HepG2 (cell line): ENCODE data around the gene HSD11B2. TPM values are rescaled to one million over a fixed set of nuclear protein-coding genes. Genes with fewer than 3 reads are reported as not detected.

Experiments used
- ARID5B ChIP-seq: IDR thresholded peaks from 2 replicates; pipeline ENCODE4 v1.4.0; 2020; ENCODE audit warnings: mild to moderate bottlenecking, missing genetic modification reagents
- DBP ChIP-seq: sonication (generic); formaldehyde crosslinking; IDR thresholded peaks from 2 replicates; pipeline ENCODE4 v1.4.0; 2020; ENCODE audit warnings: missing genetic modification reagents; ENCODE audit errors: not compliant biosample characterization
- GLI4 ChIP-seq: sonication (generic); formaldehyde crosslinking; IDR thresholded peaks from 2 replicates; pipeline ENCODE4 v1.5.1; 2020; ENCODE audit warnings: missing genetic modification reagents, mild to moderate bottlenecking, moderate library complexity, borderline replicate concordance
- KAT8 ChIP-seq: IDR thresholded peaks from 2 replicates; pipeline ENCODE4 v1.6.1; 2016; ENCODE audit warnings: missing genetic modification reagents, missing compliant biosample characterization
- KDM4B ChIP-seq: sonication (generic); formaldehyde crosslinking; IDR thresholded peaks from 2 replicates; pipeline ENCODE4 v1.4.0; 2020; ENCODE audit warnings: missing genetic modification reagents
- KMT2B ChIP-seq: IDR thresholded peaks from 2 replicates; pipeline ENCODE4 v1.6.1; 2016; ENCODE audit warnings: missing genetic modification reagents, missing compliant biosample characterization
- MAFK ChIP-seq, 2 experiments: IDR thresholded peaks in 1 of 2; conservative IDR thresholded peaks in 1 of 2; 2 replicates each; pipeline ENCODE4 v1.6.1; 2011; ENCODE audit warnings: improper control_type of control experiment in 2 of 2, low read length in 2 of 2
- MTERF4 ChIP-seq: sonication (generic); formaldehyde crosslinking; IDR thresholded peaks from 2 replicates; pipeline ENCODE4 v1.8.0; 2023; ENCODE audit warnings: mild to moderate bottlenecking, missing genetic modification reagents
- MTF1 ChIP-seq: sonication (generic); formaldehyde crosslinking; IDR thresholded peaks from 2 replicates; pipeline ENCODE4 v1.5.0; 2020; ENCODE audit warnings: missing genetic modification reagents
- PCBP2 ChIP-seq: fragments of 200-400 bp; formaldehyde crosslinking; optimal IDR thresholded peaks from 2 replicates; pipeline ENCODE3; 2018; ENCODE audit warnings: low read length, low read depth; ENCODE audit not compliant: poor library complexity, severe bottlenecking
- RFX5 ChIP-seq: IDR thresholded peaks from 2 replicates; pipeline ENCODE4 v1.6.1; 2011; ENCODE audit warnings: low read depth, low read length, improper control_type of control experiment
- TBX3 ChIP-seq: fragments of 450-650 bp; IDR thresholded peaks from 2 replicates; pipeline ENCODE4 v1.6.1; 2017; ENCODE audit warnings: antibody characterized with exemption, mild to moderate bottlenecking, inconsistent platforms, borderline replicate concordance
- ZBTB7B ChIP-seq: sonication (generic); formaldehyde crosslinking; IDR thresholded peaks from 2 replicates; pipeline ENCODE4 v1.4.0; 2020; ENCODE audit warnings: missing genetic modification reagents
- ZNF326 ChIP-seq: sonication (generic); formaldehyde crosslinking; IDR thresholded peaks from 2 replicates; pipeline ENCODE4 v1.4.0; 2020; ENCODE audit warnings: missing genetic modification reagents, borderline replicate concordance
- polyA plus RNA-seq, 8 experiments: library from polyadenylated mRNA; depleted of rRNA in 3 of 8; stranded (reverse) in 7 of 8; unstranded in 1 of 8; fragments of >200 nt; fragmentation: Illumina TruSeq in 4 of 8; extraction: Trizol in 4 of 8; gene quantifications; 2 replicates each; pipeline versions ENCODE4 v1.2.1 to v1.2.3, GENCODE V29; 2011 to 2016; ENCODE audit warnings: low read depth in 4 of 8, missing spikeins in 1 of 8, mixed read lengths in 1 of 8; ENCODE audit not compliant: insufficient read depth in 1 of 8
- total RNA-seq, 5 experiments: library from RNA; depleted of rRNA; stranded (reverse); fragments of >200 nt; fragmentation: Illumina TruSeq; extraction: Trizol; gene quantifications; 2 replicates each; pipeline ENCODE4 v1.2.3, GENCODE V29; 2016; ENCODE audit warnings: low read depth in 1 of 5
- TF ChIP-seq, protein P1 (sequence below): sonication (generic); formaldehyde crosslinking; IDR thresholded peaks from 2 replicates; pipeline ENCODE4 v1.4.0; 2020; ENCODE audit warnings: missing genetic modification reagents
- TF ChIP-seq, protein P2 (sequence below): sonication (generic); formaldehyde crosslinking; IDR thresholded peaks from 2 replicates; pipeline ENCODE4 v1.4.0; 2020; ENCODE audit warnings: mild to moderate bottlenecking, missing genetic modification reagents, borderline replicate concordance

The HSD11B2 gene
- total and polyA plus RNA-seq, 2 of the 13 experiments (the other 11 are each of a cell fraction or from before 2014, with no cell fraction given), result 8.9 to 13.6 TPM

DNA sequence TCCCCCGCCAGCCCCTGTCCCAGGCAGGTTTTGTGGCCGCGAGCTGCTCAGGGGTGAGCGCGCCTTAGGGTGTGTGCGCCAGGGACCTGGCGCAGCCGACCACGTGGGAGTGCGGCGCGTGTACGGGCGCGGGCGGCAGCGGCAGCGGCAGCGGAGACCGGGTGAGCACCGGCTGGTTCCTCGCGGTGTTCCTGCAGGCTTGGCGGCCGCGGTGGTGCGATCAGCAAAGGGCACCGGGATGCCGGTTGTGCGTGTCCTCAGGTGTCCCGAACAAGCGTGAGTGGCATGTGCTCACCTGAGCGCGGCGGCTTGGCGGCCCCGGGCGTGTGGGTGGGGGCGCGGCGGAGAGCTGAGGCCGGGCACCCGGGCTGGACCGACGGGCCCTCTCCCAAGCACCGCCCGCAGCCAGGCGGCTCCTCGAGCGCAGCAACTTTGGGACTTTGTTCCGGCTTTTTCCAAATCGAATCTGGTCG, 381 bp upstream of the HSD11B2 start (continued):
- TF ChIP-seq TBX3 (no peak), KDM4B (CRISPR knock-in tag) (no peak), MTF1 (CRISPR knock-in tag) (no peak), MAFK (conservative IDR thresholded peaks at IDR 0.05 in 1 of 2, IDR thresholded peaks at IDR 0.05 in 1 of 2; ENCODE audit: low read length in 2 of 2) (no peak), GLI4 (CRISPR knock-in tag) (0 out of 2 replicates have a peak, but pooled peaks have one; percentile 70), ZNF326 (CRISPR knock-in tag) (no peak), PCBP2 (no peak), KAT8 (CRISPR knock-in tag) (peak; percentile 43; the same call in 1 of the 2 replicates), ARID5B (CRISPR knock-in tag) (no peak; the same call in 1 of the 2 replicates), KMT2B (CRISPR knock-in tag) (no peak), RFX5 (no peak), MTERF4 (CRISPR knock-in tag) (peak; percentile 98), DBP (peak; percentile 88), ZBTB7B (CRISPR knock-in tag) (0 out of 2 replicates have a peak, but pooled peaks have one; percentile 11)
- TF ChIP-seq, protein P1, sequence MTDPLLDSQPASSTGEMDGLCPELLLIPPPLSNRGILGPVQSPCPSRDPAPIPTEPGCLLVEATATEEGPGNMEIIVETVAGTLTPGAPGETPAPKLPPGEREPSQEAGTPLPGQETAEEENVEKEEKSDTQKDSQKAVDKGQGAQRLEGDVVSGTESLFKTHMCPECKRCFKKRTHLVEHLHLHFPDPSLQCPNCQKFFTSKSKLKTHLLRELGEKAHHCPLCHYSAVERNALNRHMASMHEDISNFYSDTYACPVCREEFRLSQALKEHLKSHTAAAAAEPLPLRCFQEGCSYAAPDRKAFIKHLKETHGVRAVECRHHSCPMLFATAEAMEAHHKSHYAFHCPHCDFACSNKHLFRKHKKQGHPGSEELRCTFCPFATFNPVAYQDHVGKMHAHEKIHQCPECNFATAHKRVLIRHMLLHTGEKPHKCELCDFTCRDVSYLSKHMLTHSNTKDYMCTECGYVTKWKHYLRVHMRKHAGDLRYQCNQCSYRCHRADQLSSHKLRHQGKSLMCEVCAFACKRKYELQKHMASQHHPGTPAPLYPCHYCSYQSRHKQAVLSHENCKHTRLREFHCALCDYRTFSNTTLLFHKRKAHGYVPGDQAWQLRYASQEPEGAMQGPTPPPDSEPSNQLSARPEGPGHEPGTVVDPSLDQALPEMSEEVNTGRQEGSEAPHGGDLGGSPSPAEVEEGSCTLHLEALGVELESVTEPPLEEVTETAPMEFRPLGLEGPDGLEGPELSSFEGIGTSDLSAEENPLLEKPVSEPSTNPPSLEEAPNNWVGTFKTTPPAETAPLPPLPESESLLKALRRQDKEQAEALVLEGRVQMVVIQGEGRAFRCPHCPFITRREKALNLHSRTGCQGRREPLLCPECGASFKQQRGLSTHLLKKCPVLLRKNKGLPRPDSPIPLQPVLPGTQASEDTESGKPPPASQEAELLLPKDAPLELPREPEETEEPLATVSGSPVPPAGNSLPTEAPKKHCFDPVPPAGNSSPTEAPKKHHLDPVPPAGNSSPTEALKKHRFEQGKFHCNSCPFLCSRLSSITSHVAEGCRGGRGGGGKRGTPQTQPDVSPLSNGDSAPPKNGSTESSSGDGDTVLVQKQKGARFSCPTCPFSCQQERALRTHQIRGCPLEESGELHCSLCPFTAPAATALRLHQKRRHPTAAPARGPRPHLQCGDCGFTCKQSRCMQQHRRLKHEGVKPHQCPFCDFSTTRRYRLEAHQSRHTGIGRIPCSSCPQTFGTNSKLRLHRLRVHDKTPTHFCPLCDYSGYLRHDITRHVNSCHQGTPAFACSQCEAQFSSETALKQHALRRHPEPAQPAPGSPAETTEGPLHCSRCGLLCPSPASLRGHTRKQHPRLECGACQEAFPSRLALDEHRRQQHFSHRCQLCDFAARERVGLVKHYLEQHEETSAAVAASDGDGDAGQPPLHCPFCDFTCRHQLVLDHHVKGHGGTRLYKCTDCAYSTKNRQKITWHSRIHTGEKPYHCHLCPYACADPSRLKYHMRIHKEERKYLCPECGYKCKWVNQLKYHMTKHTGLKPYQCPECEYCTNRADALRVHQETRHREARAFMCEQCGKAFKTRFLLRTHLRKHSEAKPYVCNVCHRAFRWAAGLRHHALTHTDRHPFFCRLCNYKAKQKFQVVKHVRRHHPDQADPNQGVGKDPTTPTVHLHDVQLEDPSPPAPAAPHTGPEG (CRISPR knock-in tag), result no peak
- TF ChIP-seq, protein P2, sequence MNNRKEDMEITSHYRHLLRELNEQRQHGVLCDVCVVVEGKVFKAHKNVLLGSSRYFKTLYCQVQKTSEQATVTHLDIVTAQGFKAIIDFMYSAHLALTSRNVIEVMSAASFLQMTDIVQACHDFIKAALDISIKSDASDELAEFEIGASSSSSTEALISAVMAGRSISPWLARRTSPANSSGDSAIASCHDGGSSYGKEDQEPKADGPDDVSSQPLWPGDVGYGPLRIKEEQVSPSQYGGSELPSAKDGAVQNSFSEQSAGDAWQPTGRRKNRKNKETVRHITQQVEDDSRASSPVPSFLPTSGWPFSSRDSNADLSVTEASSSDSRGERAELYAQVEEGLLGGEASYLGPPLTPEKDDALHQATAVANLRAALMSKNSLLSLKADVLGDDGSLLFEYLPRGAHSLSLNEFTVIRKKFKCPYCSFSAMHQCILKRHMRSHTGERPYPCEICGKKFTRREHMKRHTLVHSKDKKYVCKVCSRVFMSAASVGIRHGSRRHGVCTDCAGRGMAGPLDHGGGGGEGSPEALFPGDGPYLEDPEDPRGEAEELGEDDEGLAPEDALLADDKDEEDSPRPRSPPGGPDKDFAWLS (CRISPR knock-in tag), result no peak
